ENCODE measurements around the gene REN.
A peak's percentile ranks its signal among the peaks of the same experiment; 100 is the strongest.

The REN gene

GRCh38 chr1:204166219-204166618, at the start of gene REN:
REN (minus strand) TSS chr1:204166337; CDS start chr1:204166293, 44 bp downstream.
- H3K27me3 Mint-ChIP-seq = peaks cover 43% of the 10 kb centered on the region
- no peaks in the 10 kb centered on the region for H3K4me1 Mint-ChIP-seq
- no peaks in the 10 kb centered on the region for H3K36me3 Mint-ChIP-seq
- H3K27ac Mint-ChIP-seq = no peak within 1 kb of the TSS
- H3K4me3 Mint-ChIP-seq = no peak within 1 kb of the TSS
- peaks cover 2% of the 10 kb centered on the region for H3K9me3 Mint-ChIP-seq
- ATAC-seq = no peak

GRCh38 chr1:204213668-204214662, 47.8 kb upstream of the REN start, which contains the start of gene GOLT1A:
GOLT1A (minus strand) TSS chr1:204213988; CDS start chr1:204213906, 82 bp downstream.
- Mint-ChIP-seq H3K27me3 (peaks cover 10% of the 10 kb centered on the region), H3K27ac (no peak within 1 kb of the TSS), H3K36me3 (no peaks in the 10 kb centered on the region), H3K4me3 (peak within 1 kb of the TSS; percentile 27), H3K9me3 (no peaks in the 10 kb centered on the region), H3K4me1 (peaks cover 10% of the 10 kb centered on the region)
- peak; percentile 65 for ATAC-seq

- H3K36me3 Mint-ChIP-seq = no peaks in the 10 kb centered on the region
- no peak for ATAC-seq
- H3K27me3 Mint-ChIP-seq = peaks cover 3% of the 10 kb centered on the region
- no peak overlapping the region for H3K27ac Mint-ChIP-seq
- H3K4me3 Mint-ChIP-seq = no peak overlapping the region
- peaks cover 10% of the 10 kb centered on the region for H3K4me1 Mint-ChIP-seq
- H3K9me3 Mint-ChIP-seq = no peaks in the 10 kb centered on the region
Measured at GRCh38 chr1:204212715-204213114, 46.6 kb upstream of the REN start.

- Mint-ChIP-seq H3K36me3 (no peaks in the 10 kb centered on the region), H3K27me3 (peaks cover 10% of the 10 kb centered on the region), H3K4me1 (peaks cover 14% of the 10 kb centered on the region), H3K27ac (no peak overlapping the region), H3K9me3 (no peaks in the 10 kb centered on the region), H3K4me3 (no peak overlapping the region)
- ATAC-seq = no peak
Measured at GRCh38 chr1:204211046-204211445, 44.9 kb upstream of the REN start.

DNA sequence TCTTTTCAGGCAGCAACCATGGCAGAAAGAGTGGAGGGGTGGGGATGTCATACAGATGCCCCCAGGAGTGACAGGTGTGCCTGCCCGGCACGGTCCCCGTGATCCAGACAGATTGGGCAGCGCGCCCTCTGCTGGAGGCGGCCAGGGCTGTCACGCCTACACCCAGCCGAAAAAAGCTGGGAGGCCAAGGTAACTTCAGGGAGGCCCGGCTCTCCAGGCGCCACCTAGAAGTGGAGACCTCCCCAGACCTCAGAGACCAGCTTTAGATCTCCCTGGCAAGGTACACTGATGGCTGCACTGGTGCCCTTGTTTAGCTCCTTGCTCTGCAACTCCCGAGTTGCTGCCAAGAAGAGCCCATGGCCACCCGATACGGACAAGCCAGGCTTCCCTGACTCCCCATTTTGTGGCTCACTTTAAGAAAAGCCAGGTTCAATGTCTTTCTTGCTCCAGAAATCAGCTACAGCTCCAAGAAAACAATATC, 41.0 kb upstream of the REN start:
- no peaks in the 10 kb centered on the region for H3K9me3 Mint-ChIP-seq
- peak; percentile 84 for ATAC-seq
- peaks cover 40% of the 10 kb centered on the region for H3K27me3 Mint-ChIP-seq
- H3K36me3 Mint-ChIP-seq = no peaks in the 10 kb centered on the region
- H3K27ac Mint-ChIP-seq = no peak overlapping the region
- H3K4me3 Mint-ChIP-seq = no peak overlapping the region
- H3K4me1 Mint-ChIP-seq = peaks cover 4% of the 10 kb centered on the region

DNA sequence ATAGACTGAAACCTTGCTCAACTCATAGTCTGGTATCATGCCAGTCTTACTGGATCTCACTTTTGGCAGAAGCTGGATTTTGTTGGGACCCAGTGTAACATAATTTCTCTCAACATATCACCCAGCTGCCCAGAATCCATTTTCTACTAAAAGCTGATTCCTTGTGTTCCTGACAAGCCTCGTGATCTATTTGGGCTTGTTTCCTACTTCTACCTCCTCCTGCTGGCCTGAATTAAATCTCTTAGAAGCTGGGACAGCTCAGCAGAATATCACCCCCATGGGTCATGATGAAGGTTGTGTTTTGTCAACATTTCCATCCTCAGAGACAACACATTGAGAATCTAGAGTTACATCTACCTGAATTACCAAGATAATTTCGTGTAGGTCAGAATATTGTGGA, 40.0 kb upstream of the REN start:
- Mint-ChIP-seq H3K9me3 (no peaks in the 10 kb centered on the region), H3K27me3 (peaks cover 49% of the 10 kb centered on the region), H3K4me1 (peaks cover 4% of the 10 kb centered on the region), H3K36me3 (no peaks in the 10 kb centered on the region), H3K27ac (no peak overlapping the region), H3K4me3 (no peak overlapping the region)
- no peak for ATAC-seq

GRCh38 chr1:204205486-204205885, 39.3 kb upstream of the REN start:
- Mint-ChIP-seq H3K4me3 (no peak overlapping the region), H3K27ac (no peak overlapping the region), H3K27me3 (peaks cover 55% of the 10 kb centered on the region), H3K36me3 (no peaks in the 10 kb centered on the region), H3K9me3 (no peaks in the 10 kb centered on the region), H3K4me1 (peaks cover 4% of the 10 kb centered on the region)
- no peak for ATAC-seq

DNA sequence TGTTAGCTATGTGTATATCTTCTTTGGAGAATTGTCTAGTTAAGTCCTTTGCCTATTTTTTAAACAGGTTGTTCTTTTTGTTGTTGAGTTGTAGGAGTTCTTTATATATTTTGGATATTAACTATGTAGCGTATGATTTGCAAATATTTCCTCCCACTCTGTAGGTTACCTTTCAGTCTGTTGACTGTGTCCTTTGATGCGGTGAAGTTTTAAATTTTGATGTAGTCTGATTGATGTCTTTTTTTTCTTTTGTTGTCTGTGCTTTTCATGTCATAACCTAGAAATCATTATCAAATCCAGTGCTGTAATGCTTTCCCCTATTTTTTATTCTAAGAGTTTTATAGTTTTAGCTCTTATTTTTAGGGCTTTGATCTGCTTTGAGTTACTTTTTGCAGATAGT, 38.8 kb upstream of the REN start:
- ATAC-seq = no peak
- Mint-ChIP-seq H3K9me3 (no peaks in the 10 kb centered on the region), H3K4me3 (no peak overlapping the region), H3K36me3 (no peaks in the 10 kb centered on the region), H3K27ac (no peak overlapping the region), H3K4me1 (peaks cover 4% of the 10 kb centered on the region), H3K27me3 (peaks cover 57% of the 10 kb centered on the region)

- H3K4me3 Mint-ChIP-seq = no peak overlapping the region
- H3K27me3 Mint-ChIP-seq = peaks cover 63% of the 10 kb centered on the region
Measured at GRCh38 chr1:204203206-204203767, 37.1 kb upstream of the REN start.

GRCh38 chr1:204202481-204202880, 36.3 kb upstream of the REN start:
- H3K4me3 Mint-ChIP-seq = no peak overlapping the region
- peaks cover 4% of the 10 kb centered on the region for H3K4me1 Mint-ChIP-seq
- no peak overlapping the region for H3K27ac Mint-ChIP-seq
- no peak for ATAC-seq
- peaks cover 66% of the 10 kb centered on the region for H3K27me3 Mint-ChIP-seq
- H3K9me3 Mint-ChIP-seq = no peaks in the 10 kb centered on the region
- no peaks in the 10 kb centered on the region for H3K36me3 Mint-ChIP-seq

More at GRCh38 chr1:204203206-204203767, 37.1 kb upstream of the REN start:
- Mint-ChIP-seq H3K27ac (no peak overlapping the region), H3K36me3 (no peaks in the 10 kb centered on the region), H3K4me1 (peaks cover 4% of the 10 kb centered on the region), H3K9me3 (no peaks in the 10 kb centered on the region)
- peak; percentile 4 for ATAC-seq

- no peak for ATAC-seq
- H3K27me3 Mint-ChIP-seq = peaks cover 64% of the 10 kb centered on the region
- no peak overlapping the region for H3K27ac Mint-ChIP-seq
- no peaks in the 10 kb centered on the region for H3K36me3 Mint-ChIP-seq
- no peaks in the 10 kb centered on the region for H3K4me1 Mint-ChIP-seq
- H3K9me3 Mint-ChIP-seq = no peaks in the 10 kb centered on the region
- H3K4me3 Mint-ChIP-seq = no peak overlapping the region
Measured at GRCh38 chr1:204201348-204202040, 35.4 kb upstream of the REN start.

DNA sequence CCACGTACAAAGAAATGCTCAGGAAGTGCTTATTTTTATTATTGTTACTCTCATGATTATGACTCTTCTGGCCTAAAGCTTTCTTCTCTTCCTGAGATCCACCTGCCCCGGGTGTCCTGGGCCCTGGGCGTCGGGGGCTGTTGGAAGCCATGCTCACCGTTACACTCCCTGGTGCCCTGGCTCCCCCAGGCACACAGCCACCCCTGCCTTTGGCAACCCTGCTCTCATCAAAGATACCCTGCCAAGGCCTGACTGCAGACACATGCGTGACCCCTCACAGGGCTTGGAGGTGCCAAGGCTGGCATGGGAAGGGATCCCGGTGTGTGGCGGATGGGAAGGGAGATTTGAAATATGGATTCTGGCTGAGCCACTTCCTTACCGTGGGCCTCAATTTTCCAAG, 33.4 kb upstream of the REN start:
- Mint-ChIP-seq H3K4me3 (no peak overlapping the region), H3K4me1 (no peaks in the 10 kb centered on the region), H3K9me3 (peaks cover 4% of the 10 kb centered on the region), H3K27me3 (peaks cover 69% of the 10 kb centered on the region), H3K27ac (no peak overlapping the region), H3K36me3 (no peaks in the 10 kb centered on the region)
- no peak for ATAC-seq

GRCh38 chr1:204198348-204199340, 32.5 kb upstream of the REN start:
- no peak overlapping the region for H3K4me3 Mint-ChIP-seq
- H3K27ac Mint-ChIP-seq = no peak overlapping the region
- ATAC-seq = no peak
- H3K27me3 Mint-ChIP-seq = peaks cover 69% of the 10 kb centered on the region
- peaks cover 4% of the 10 kb centered on the region for H3K9me3 Mint-ChIP-seq
- no peaks in the 10 kb centered on the region for H3K4me1 Mint-ChIP-seq
- no peaks in the 10 kb centered on the region for H3K36me3 Mint-ChIP-seq

- no peaks in the 10 kb centered on the region for H3K36me3 Mint-ChIP-seq
- H3K9me3 Mint-ChIP-seq = peaks cover 4% of the 10 kb centered on the region
- no peak for ATAC-seq
- no peak overlapping the region for H3K27ac Mint-ChIP-seq
- H3K4me3 Mint-ChIP-seq = no peak overlapping the region
- no peaks in the 10 kb centered on the region for H3K4me1 Mint-ChIP-seq
- peaks cover 68% of the 10 kb centered on the region for H3K27me3 Mint-ChIP-seq
Measured at GRCh38 chr1:204197068-204197467, 30.9 kb upstream of the REN start.
